Thyroid gland (tissue), 4 donors: ENCODE results near the gene RAPGEF6. TPM values are rescaled to one million over a fixed set of nuclear protein-coding genes. Genes with fewer than 3 reads are reported as not detected.
A peak's percentile ranks its signal among the peaks of the same experiment; 100 is the strongest.

Source experiments
- DNase-seq, 2 donors: peaks; one replicate each; pipeline ENCODE4 v3.0.0-alpha.2; 2019
- H3K27ac ChIP-seq, 3 donors: fragments of 200-600 bp; sonication (generic); 1 replicate in 2 of 3; 2 replicates in 1 of 3; pipeline ENCODE4 v1.5.1; 2016 to 2019; ENCODE audit warnings: mild to moderate bottlenecking in 1 of 3, moderate library complexity in 1 of 3
- H3K27me3 ChIP-seq: fragments of 200-600 bp; sonication (generic); one replicate; pipeline ENCODE4 v1.5.1; 2019
- H3K36me3 ChIP-seq, 2 donors: fragments of 200-600 bp; sonication (generic); one replicate each; pipeline ENCODE4 v1.5.1; 2016 to 2019
- H3K4me1 ChIP-seq, 2 donors: fragments of 200-600 bp; sonication (generic); one replicate each; pipeline ENCODE4 v1.5.1; 2017 to 2019
- H3K4me3 ChIP-seq, 3 donors: fragments of 200-600 bp; sonication (generic); replicated peaks in 1 of 3; 1 replicate in 2 of 3; 2 replicates in 1 of 3; pipeline ENCODE4 v1.5.1; 2016; ENCODE audit warnings: mild to moderate bottlenecking in 1 of 3
- H3K9me3 ChIP-seq: fragments of 200-600 bp; sonication (generic); one replicate; pipeline ENCODE4 v1.5.1; 2017
- POLR2A ChIP-seq, 2 donors: fragments of 450-650 bp; IDR thresholded peaks; one replicate each; pipeline ENCODE4 v1.6.1; 2017; ENCODE audit warnings: antibody characterized with exemption in 2 of 2, mild to moderate bottlenecking in 2 of 2, moderate library complexity in 1 of 2
- WGBS, 2 donors: methylation state at CpG; one replicate each; pipeline ENCODE4 v1.1.5; 2017; 5-methylcytosine and 5-hydroxymethylcytosine counted together
- intact Hi-C: fragments of 100-400 bp; cut with DNase I; formaldehyde crosslinking; loops from one replicate; pipeline ENCODE4 v1.15.1; 2023
- total RNA-seq, 4 donors: library from RNA; depleted of rRNA; stranded (reverse); fragments of >200 nt; gene quantifications; one replicate each; pipeline ENCODE4 v1.2.3, GENCODE V29; 2016
- TF ChIP-seq, protein P1 (sequence below), 6 experiments: fragments of 200-600 bp in 3 of 6; fragments of 450-650 bp in 3 of 6; sonication (generic) in 3 of 6; IDR thresholded peaks; one replicate each; pipeline ENCODE4 v1.5.1; 2016 to 2019; ENCODE audit warnings: antibody characterized with exemption in 6 of 6, mild to moderate bottlenecking in 2 of 6, inconsistent platforms in 1 of 6, moderate library complexity in 1 of 6

The RAPGEF6 gene
- total RNA-seq, 4 donors from 2014 or later: 20.2 to 36.4 (median 25.2) TPM

DNA sequence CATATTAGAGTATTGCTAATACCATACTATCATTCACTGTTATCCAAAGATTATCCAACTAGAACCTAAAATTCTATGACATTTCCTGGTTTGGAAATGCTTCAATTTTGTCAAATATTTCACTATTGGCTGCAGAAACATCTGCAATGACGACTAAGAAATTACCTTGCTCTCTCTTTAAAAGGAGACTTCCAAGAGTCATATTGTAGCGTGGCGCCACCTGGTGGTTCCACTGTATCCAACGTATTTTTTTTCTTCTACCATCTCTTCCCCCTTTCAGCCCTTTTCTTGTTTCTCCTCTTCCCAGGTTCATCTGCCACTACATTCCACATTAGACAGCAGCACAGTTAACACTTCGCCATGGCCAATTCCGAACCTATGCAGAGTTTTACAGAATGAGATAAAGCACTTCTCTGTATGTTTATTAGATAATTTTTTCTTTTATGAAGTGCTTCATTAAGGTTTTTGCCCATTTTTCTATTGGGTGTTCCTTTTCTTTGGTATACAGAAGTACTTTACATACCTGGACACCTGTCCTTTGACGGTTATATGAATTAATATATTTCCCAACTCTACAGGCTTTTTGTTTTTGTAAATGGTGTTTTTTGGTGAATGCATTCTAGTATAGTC is 217.7 kb downstream of the RAPGEF6 start:
- DNase-seq: peak; percentile 85 to 92
- Histone ChIP-seq H3K4me1 (peaks cover 3 to 18% of the 10 kb centered on the region in 2 donors), H3K9me3 (no peaks in the 10 kb centered on the region), H3K27ac (no peak overlapping the region), H3K36me3 (no peaks in the 10 kb centered on the region), H3K4me3 (no peak overlapping the region), H3K27me3 (no peaks in the 10 kb centered on the region)
- intact Hi-C loops: loop anchor here (10.0 kb wide), 1 partner anchor 243 kb away; the partner anchor contains the start of gene LYRM7
- no peak for TF ChIP-seq POLR2A (IDR thresholded peaks at IDR 0.05)
- TF ChIP-seq, protein P1, sequence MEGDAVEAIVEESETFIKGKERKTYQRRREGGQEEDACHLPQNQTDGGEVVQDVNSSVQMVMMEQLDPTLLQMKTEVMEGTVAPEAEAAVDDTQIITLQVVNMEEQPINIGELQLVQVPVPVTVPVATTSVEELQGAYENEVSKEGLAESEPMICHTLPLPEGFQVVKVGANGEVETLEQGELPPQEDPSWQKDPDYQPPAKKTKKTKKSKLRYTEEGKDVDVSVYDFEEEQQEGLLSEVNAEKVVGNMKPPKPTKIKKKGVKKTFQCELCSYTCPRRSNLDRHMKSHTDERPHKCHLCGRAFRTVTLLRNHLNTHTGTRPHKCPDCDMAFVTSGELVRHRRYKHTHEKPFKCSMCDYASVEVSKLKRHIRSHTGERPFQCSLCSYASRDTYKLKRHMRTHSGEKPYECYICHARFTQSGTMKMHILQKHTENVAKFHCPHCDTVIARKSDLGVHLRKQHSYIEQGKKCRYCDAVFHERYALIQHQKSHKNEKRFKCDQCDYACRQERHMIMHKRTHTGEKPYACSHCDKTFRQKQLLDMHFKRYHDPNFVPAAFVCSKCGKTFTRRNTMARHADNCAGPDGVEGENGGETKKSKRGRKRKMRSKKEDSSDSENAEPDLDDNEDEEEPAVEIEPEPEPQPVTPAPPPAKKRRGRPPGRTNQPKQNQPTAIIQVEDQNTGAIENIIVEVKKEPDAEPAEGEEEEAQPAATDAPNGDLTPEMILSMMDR (IDR thresholded peaks at IDR 0.05): peak; percentile 76 to 89 (median 84)
- 18 to 19% methylated on average over 7 of the region's 7 CpGs for WGBS, 2 donors

DNA sequence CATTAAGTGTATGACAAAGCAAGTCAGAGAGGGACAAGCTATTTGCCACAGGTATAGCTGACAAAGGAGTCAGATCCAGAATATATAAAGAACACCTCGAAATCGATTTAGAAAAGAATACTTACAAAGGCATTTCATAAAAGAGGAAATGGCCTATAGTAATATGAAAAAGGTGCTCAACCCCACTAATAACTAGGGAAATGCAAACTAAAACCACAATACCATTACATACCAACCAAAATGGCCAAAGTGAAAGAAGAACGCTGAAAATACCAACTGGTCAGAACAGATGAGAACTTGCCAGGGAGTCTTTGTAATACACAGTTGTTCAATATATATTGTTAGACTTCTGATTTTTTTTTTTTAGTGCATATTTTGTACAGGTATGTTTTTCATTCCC is 218.3 kb downstream of the RAPGEF6 start:
- no peak overlapping the region for H3K4me3 ChIP-seq
- intact Hi-C loops: loop anchor here (10.0 kb wide), 1 partner anchor 242 kb away; the partner anchor contains the start of gene LYRM7
- DNase-seq: no peak
- 76 to 81% methylated on average over 3 of the region's 3 CpGs for WGBS, 2 donors
- no peaks in the 10 kb centered on the region for H3K9me3 ChIP-seq
- H3K4me1 ChIP-seq: peaks cover 3 to 18% of the 10 kb centered on the region in 2 donors
- TF ChIP-seq, protein P1 (IDR thresholded peaks at IDR 0.05): no peak
- TF ChIP-seq POLR2A (IDR thresholded peaks at IDR 0.05): no peak
- H3K36me3 ChIP-seq: no peaks in the 10 kb centered on the region
- no peak overlapping the region for H3K27ac ChIP-seq
- no peaks in the 10 kb centered on the region for H3K27me3 ChIP-seq

DNA sequence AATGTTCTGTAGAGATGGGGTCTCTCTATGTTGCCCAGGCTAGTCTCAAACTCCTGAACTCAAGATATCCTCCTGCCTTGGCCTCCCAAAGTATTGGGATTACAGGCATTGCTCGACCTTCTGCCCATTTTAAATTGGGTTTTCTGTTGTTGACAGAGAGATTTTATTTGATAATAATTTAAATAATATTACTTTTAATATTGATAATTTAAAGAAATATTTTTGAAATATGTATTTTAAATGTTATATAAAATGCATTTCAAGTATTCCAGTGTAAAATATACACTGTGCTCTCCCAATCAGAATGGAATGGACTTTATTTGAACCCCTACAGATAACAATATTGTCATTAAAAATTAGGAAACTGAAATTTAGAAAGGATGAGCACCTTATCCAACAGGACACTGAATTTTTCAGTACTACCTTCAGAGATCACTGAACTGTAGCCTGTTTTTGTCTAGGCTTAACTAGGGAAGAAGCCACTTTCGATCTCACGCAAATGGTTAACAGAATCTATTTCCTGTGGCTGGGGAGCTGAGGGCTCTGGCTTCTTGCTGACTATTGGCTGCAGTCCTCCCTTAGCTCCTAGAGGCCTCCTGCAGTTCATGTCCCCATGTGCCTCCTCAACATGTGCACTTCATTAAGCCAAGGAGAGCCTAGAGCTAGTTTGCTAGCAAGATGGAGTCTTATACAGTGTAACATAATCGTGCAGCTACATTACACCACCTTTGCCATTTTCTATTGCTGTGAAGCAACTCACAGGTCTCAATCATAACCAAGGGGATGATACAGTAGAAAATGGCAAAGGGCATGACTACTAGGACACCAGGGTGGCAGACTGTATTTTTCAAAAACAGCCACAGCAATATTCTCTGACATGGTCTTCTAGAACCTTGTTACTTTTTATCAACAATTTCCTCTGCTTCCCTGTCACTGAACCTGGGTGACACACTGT is 221.1 kb downstream of the RAPGEF6 start:
- WGBS, 2 donors: 86 to 91% methylated on average over 4 of the region's 4 CpGs
- H3K9me3 ChIP-seq: no peaks in the 10 kb centered on the region
- H3K27ac ChIP-seq: no peak overlapping the region
- H3K4me3 ChIP-seq: no peak overlapping the region
- no peaks in the 10 kb centered on the region for H3K27me3 ChIP-seq
- no peaks in the 10 kb centered on the region for H3K36me3 ChIP-seq
- TF ChIP-seq, protein P1 (IDR thresholded peaks at IDR 0.05): no peak
- no peak for TF ChIP-seq POLR2A (IDR thresholded peaks at IDR 0.05)
- peaks cover 0 to under 1% of the 10 kb centered on the region in 2 donors for H3K4me1 ChIP-seq
- intact Hi-C loops: loop anchor here (10.0 kb wide), 1 partner anchor 239 kb away; the partner anchor contains the start of gene LYRM7
- no peak for DNase-seq

DNA sequence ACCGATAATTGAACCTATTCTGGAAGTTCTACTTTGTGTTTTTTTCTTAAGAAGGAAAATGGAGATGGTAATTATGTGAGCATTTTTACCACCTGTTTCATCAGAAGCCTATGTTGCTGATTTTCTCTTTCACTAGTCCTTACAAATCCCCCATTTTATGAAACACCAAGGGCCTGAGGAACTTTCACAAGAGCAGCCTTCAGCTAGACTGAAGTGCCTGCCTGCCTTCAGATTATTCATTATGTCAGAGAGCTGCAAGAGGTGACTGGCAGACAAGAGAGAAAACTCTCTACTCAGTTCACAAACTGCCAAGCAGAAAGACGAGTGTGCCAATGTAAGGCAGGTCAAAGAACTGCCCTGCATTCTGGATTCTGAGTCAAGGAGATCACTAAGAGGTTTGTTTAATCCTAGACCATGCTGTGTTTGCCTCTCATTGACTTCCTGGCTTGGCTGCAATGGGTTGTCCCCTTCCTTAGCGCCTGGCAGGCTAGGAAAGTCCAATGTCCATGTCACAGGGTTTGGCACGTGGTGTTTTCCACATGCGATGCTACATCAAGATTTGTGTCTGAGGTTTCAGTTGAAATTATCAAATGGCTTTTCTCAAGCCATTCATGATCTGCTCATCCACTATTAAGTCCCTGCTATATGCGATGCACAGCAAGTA is 227.9 kb downstream of the RAPGEF6 start:
- intact Hi-C loops: no loop called here
- Histone ChIP-seq H3K9me3 (no peaks in the 10 kb centered on the region), H3K4me3 (no peak overlapping the region), H3K36me3 (no peaks in the 10 kb centered on the region), H3K27me3 (no peaks in the 10 kb centered on the region), H3K4me1 (no peaks in the 10 kb centered on the region), H3K27ac (no peak overlapping the region)
- WGBS, 2 donors: 82 to 92% methylated on average over 6 of the region's 6 CpGs
- peak in 1 of 2 donors; percentile 13 for DNase-seq
- no peak for TF ChIP-seq POLR2A (IDR thresholded peaks at IDR 0.05)
- TF ChIP-seq, protein P1 (IDR thresholded peaks at IDR 0.05): no peak
